Endothelial cell of hepatic sinusoid (primary cell): ENCODE data around the gene CCL11.

Source experiments
- in situ Hi-C: cut with HindIII; loops from 2 replicates; pipeline ENCODE4 v1.10.0; 2017; ENCODE audit warnings: low sequenced_read_pairs

Gene CCL11

GRCh38 chr17:34257299-34257985 lies 28.1 kb upstream of the CCL11 start:
- in situ Hi-C loops, result no loop called here

GRCh38 chr17:34257986-34258326 lies 27.6 kb upstream of the CCL11 start:
- in situ Hi-C loops, result no loop called here

- in situ Hi-C loops, result no loop called here
These were observed 26.4 kb upstream of the CCL11 start for GRCh38 chr17:34259146-34259545.

DNA sequence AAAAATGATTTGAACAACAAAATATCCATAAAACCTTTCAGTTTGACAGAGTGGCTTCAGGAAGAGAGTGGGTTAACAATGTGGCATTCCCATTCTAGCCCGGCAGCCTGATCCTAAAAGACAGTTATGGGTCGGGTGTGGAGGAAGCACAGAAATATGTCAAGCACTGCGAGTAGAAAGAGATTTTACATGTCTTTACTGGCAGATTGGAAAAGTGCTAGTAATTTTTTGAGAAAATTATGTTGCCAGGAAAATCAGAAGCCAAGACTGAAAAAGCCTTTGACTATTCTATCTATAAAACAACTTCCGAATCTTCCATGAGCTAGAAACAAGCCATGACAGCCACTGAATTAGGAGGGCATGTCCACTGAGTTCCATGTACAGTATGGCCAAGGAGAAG lies 24.7 kb upstream of the CCL11 start:
- in situ Hi-C loops, result no loop called here

GRCh38 chr17:34261568-34262337 lies 23.8 kb upstream of the CCL11 start:
- in situ Hi-C loops, result no loop called here

DNA sequence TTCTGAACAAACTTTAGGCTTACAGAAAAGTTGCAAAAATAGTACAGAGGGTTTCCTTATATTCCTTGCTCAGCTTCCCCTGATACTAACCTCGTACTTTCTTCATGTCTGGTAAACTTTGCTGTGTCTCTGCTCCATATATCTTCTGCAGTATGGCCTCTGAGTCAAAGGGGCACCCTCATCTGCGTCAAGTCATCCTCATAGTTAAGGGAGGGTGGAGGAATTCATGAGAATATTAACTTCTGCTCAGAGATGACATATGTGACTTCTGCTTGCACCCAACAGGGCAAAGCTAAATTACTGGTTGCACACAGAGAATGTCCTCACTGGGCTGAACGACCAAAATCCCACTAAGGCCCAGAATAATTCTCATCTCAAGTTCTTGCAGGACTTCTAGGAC lies 19.8 kb upstream of the CCL11 start:
- in situ Hi-C loops, result no loop called here

DNA sequence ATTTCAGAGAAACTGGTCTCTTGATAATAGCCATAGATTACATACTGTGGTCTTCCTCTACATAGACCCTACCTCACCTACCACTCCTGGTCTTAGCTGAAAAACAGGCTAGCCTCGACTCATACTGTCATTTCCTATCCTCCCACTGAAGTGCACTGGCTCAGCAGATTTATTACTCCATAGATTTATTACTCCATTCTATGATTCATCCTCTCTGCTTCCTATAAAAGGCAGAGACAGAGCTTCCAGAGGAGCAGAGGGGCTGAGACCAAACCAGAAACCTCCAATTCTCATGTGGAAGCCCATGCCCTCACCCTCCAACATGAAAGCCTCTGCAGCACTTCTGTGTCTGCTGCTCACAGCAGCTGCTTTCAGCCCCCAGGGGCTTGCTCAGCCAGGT lies 15.6 kb upstream of the CCL11 start, which contains the start of gene CCL7:
TSS of gene CCL7 (plus strand) at position 253 of the 400 bp plus-strand sequence. CDS start at position 323, 70 bp downstream.
- in situ Hi-C loops, result no loop called here

DNA sequence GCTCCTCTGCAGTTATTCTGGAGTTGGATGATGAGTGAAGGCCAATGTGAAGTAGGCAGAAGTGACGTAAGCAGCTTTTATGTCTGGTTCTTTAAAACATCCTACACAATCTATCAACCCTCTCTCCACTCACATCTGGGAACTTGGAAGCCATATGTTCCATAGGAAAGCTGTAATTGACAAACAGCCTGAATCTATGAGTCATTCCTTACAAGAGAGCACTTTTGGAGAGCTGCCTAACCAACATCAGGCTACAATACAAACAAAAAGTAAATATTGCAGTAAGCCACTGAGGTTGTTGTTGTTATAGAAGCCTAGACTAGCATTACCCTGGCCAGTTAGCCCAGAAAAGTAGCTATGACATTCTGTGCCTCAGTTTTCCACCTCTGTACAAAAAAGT lies 9.7 kb upstream of the CCL11 start:
- in situ Hi-C loops, result no loop called here

GRCh38 chr17:34276826-34277225 lies 8.7 kb upstream of the CCL11 start:
- in situ Hi-C loops, result no loop called here

DNA sequence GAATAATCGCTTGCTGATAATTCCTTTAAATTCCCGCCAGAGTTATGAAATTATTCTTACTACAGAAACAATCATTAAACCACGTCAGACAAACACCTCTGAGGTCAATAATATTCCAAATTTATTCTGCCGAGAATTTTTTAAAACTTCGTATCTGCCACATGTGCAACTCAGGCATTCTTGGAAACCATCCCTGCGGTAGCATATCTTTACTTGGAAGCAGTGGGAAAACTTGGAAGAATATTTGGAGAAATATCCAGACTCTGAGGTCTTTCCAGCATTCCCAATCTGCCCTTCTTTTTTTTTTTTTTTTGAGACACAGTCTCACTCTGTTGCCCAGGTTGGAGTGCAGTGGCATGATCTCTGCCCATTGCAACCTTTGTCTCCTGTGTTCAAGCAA lies 2.0 kb upstream of the CCL11 start:
- in situ Hi-C loops, result no loop called here

DNA sequence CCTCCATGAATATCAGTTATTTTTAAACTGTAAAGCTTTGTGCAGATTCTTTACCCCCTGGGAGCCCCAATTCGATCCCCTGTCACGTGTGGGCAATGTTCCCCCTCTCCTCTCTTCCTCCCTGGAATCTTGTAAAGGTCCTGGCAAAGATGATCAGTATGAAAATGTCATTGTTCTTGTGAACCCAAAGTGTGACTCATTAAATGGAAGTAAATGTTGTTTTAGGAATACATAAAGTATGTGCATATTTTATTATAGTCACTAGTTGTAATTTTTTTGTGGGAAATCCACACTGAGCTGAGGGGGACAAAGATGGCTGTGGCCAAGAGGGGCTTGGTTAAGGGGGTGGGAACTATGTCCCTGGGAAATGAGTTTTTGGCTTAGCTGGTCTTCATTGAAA lies 2.3 kb downstream of the CCL11 start:
- in situ Hi-C loops, result no loop called here

DNA sequence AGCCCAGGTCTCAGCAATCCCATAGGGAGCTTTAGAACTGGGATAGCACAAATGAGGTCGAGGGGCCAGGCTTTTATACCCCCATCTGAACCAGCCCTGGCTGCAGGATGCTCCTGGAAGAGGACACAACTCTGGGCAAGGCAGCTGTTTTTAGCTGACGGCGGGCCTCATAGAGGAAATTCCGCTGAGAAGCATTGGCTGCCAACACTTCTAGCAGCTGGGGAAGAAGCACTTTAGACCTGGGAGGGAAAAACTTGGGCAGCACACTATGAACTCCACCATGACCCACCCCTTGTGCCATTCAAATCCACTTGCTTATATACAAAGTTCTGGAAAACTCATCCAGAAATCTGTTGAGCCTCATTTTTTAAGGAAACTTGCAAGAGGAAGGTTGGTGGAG lies 5.0 kb downstream of the CCL11 start:
- in situ Hi-C loops, result no loop called here

DNA sequence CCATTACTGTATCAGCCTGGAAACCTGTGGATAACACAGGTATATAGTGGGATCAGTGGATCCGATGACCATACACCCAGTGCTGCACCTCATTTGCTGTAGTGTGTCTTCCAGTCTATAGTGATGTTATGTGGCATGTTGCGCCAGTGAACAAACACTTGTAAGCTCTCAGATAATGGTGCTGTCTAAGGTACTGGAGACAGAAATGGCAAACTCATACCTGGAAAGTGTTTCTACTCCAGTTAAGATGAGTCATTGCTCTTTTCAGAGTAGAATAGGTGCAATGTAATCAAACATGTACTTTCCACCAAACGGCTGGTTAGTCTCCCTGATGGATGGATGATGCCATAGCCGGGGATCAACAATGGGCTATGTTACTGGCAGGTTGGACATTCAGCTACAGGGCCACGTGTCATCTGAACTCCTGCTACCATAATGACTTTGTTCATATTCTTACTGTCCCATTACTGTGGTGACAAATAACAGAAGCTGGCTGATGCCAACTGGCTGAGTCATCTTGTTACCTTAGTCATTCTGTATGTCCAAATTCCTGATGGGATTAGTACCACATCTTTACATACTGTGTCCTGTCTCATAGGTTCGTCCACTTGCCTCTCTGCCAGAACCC lies 6.3 kb downstream of the CCL11 start:
- in situ Hi-C loops, result no loop called here

DNA sequence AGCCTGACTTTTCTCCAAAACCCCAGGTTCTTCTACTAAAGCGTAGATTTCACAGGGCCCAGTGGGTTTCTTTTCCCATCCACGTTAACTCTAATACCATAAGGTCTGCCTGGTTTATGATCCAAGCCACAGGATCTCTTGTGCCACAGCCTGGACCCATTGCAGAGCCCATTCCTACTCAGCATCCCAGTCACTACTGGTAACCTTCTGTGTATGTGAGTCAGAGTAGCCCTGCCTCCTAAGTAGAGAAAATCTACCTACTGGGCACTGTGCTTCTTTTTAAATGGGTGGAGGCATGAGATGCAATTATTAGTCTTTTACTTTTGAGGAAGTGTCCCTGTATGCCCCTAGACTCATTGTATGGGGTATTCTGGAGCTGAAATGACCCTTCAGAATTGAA lies 13.5 kb downstream of the CCL11 start:
- in situ Hi-C loops, result no loop called here

GRCh38 chr17:34299956-34300577 lies 14.5 kb downstream of the CCL11 start:
- in situ Hi-C loops, result loop anchor here (5.0 kb wide), 1 partner anchor 63 kb away; no protein-coding TSS in a partner anchor

DNA sequence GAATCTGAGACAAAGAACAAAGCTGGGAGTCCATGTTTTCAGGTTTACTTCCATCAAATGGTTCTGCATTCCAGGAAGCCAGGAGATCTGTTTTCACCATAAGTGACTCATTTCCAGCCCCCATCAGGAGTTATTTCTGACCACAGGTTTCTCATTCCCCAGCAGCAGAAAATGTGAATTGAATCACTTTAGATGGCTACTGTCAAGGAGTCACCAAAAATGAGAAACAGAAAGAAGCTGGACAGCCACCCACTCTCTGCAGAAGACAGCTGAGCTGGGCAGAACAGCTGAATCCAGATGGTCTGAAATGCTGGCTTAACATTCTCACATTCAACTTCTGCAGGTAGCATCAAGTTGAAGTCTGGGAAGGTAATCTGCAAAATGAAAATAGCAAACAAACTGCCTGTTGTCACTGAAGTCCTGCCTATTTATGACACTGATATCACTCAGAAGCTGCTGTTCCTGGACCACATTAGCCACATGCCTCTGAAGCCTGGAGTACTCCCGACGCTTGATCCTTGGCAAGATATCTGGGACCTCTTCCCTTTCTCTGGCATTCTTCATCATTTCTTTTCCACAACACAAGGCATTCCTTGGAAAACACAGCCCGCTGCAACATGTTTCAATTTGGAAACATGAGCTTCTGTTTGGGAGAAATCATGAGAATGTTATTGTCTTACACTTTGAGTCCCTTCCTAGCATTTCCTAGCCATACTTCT lies 15.3 kb downstream of the CCL11 start:
- in situ Hi-C loops, result loop anchor here (5.0 kb wide), 1 partner anchor 64 kb away; no protein-coding TSS in a partner anchor

GRCh38 chr17:34301986-34302385 lies 16.4 kb downstream of the CCL11 start:
- in situ Hi-C loops, result loop anchor here (5.0 kb wide), 1 partner anchor 65 kb away; no protein-coding TSS in a partner anchor

DNA sequence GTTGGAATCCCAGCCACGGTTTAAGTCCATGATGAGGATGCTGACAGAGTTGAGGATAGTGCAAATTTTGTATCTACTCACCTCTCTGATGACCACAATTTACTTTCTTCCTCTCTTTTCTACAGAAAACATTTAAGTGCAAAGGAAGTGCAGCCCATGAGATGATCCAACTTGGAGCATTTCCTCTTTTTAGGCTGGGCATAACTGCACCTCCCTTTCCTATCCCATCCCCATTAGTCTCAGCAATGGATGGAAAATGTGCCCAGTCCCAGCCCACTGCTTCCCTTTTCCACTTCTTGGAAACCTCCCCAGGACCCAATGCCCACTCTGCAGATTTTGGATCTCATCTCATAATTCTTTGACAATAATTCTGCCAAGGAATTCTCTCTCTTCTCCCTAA lies 17.1 kb downstream of the CCL11 start:
- in situ Hi-C loops, result loop anchor here (5.0 kb wide), 1 partner anchor 65 kb away; no protein-coding TSS in a partner anchor

DNA sequence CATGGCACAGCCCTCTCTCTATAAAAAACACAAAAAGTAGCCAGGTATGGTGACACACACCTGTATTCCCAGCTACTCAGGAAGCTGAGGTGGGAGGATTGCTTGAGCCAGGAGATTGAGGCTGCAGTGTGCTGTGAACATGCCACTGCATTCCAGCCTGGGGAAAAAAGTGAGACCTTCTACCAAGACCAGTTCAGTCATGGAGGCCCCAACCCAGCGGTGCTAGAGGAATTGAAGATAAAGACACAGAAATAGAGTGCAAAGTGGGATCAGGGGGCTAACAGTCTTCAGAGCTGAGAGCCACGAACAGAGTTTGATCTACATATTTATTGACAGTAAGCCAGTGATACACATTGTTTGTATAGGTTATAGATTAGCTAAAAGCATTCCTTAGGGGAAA lies 18.1 kb downstream of the CCL11 start:
- in situ Hi-C loops, result loop anchor here (5.0 kb wide), 1 partner anchor 66 kb away; no protein-coding TSS in a partner anchor

- in situ Hi-C loops, result no loop called here
These were observed 19.5 kb downstream of the CCL11 start for GRCh38 chr17:34305061-34305460.

- in situ Hi-C loops, result no loop called here
These were observed 20.1 kb downstream of the CCL11 start for GRCh38 chr17:34305606-34306005.
